HG03175 (cell line): ENCODE results near the gene TMEM114.

Experiments
- ATAC-seq: cut with Tn5 transposase; IDR thresholded peaks from one replicate; pipeline ENCODE4 v1.9.1; 2021; ENCODE audit warnings: mild to moderate bottlenecking, moderate library complexity; ENCODE audit not compliant: unreplicated experiment

The TMEM114 gene

GRCh38 chr16:8589900-8590688, at the start of gene TMEM114:
Gene TMEM114, minus strand, starts transcription at chr16:8590511. Its CDS starts 673 bp downstream, at chr16:8589838.
- no peak for ATAC-seq

- no peak for ATAC-seq
Measured at GRCh38 chr16:8639694-8640093, 49.4 kb upstream of the TMEM114 start.

GRCh38 chr16:8634991-8635736, 44.9 kb upstream of the TMEM114 start:
- no peak for ATAC-seq

- ATAC-seq: no peak
Measured at GRCh38 chr16:8632675-8633182, 42.4 kb upstream of the TMEM114 start.

GRCh38 chr16:8631818-8632465, 41.6 kb upstream of the TMEM114 start:
- no peak for ATAC-seq

- no peak for ATAC-seq
Measured at GRCh38 chr16:8631373-8631772, 41.1 kb upstream of the TMEM114 start.

- no peak for ATAC-seq
Measured at GRCh38 chr16:8630255-8630953, 40.1 kb upstream of the TMEM114 start.

- ATAC-seq: no peak
Measured at GRCh38 chr16:8628981-8629725, 38.8 kb upstream of the TMEM114 start.

- no peak for ATAC-seq
Measured at GRCh38 chr16:8627456-8627855, 37.1 kb upstream of the TMEM114 start.

GRCh38 chr16:8626946-8627345, 36.6 kb upstream of the TMEM114 start:
- ATAC-seq: no peak

- no peak for ATAC-seq
Measured at GRCh38 chr16:8625491-8626087, 35.3 kb upstream of the TMEM114 start.

- no peak for ATAC-seq
Measured at GRCh38 chr16:8623634-8624033, 33.3 kb upstream of the TMEM114 start.

GRCh38 chr16:8622315-8622656, 32.0 kb upstream of the TMEM114 start:
- ATAC-seq: peak; percentile 22

GRCh38 chr16:8621572-8622314, 31.4 kb upstream of the TMEM114 start, which contains the start of gene METTL22:
Gene METTL22, plus strand, starts transcription at chr16:8621698. Its CDS starts 3,968 bp downstream, at chr16:8625666.
- ATAC-seq: peak; percentile 93

- ATAC-seq: no peak
Measured at GRCh38 chr16:8621222-8621571, 30.9 kb upstream of the TMEM114 start.

GRCh38 chr16:8620535-8620934, 30.2 kb upstream of the TMEM114 start:
- no peak for ATAC-seq

- no peak for ATAC-seq
Measured at GRCh38 chr16:8619671-8620370, 29.5 kb upstream of the TMEM114 start.

- ATAC-seq: no peak
Measured at GRCh38 chr16:8614435-8615029, 24.2 kb upstream of the TMEM114 start.
